Trophoblast cell (in vitro differentiated cells and primary cell): ENCODE results near the gene TMEM161B.
"Not testable (repeated sequence)": the region's sequence is repeated elsewhere in the genome, so short reads cannot be mapped to it uniquely, and the experiment has no call there.

Experiments
- DNase-seq, 2 donors: peaks; one replicate each; pipeline ENCODE4 v3.0.0-alpha.2; 2016
- H2AFZ ChIP-seq: 2 replicates; pipeline ENCODE4 v1.6.1; 2013; ENCODE audit warnings: low read length, moderate library complexity, mild to moderate bottlenecking; ENCODE audit not compliant: insufficient read depth, poor library complexity
- H2AK5ac ChIP-seq: 2 replicates; pipeline ENCODE4 v1.6.1; 2013; ENCODE audit warnings: mild to moderate bottlenecking, low read length
- H2BK120ac ChIP-seq: 2 replicates; pipeline ENCODE4 v1.6.1; 2013; ENCODE audit warnings: low read length, mild to moderate bottlenecking, moderate library complexity; ENCODE audit not compliant: insufficient read depth, poor library complexity
- H2BK12ac ChIP-seq: 2 replicates; pipeline ENCODE4 v1.6.1; 2013; ENCODE audit warnings: mild to moderate bottlenecking, low read length, moderate library complexity
- H2BK5ac ChIP-seq: 2 replicates; pipeline ENCODE4 v1.6.1; 2013; ENCODE audit warnings: low read length, low read depth, moderate library complexity, mild to moderate bottlenecking; ENCODE audit not compliant: poor library complexity
- H3K14ac ChIP-seq: 2 replicates; pipeline ENCODE4 v1.6.1; 2013; ENCODE audit warnings: mild to moderate bottlenecking, low read length
- H3K18ac ChIP-seq: 2 replicates; pipeline ENCODE4 v1.6.1; 2013; ENCODE audit warnings: mild to moderate bottlenecking, low read length
- H3K23ac ChIP-seq: 2 replicates; pipeline ENCODE4 v1.6.1; 2013; ENCODE audit warnings: low read length
- H3K27ac ChIP-seq: 2 replicates; pipeline ENCODE4 v1.5.1; 2013; ENCODE audit warnings: low read depth, mild to moderate bottlenecking, inconsistent platforms, low read length, moderate library complexity
- H3K27me3 ChIP-seq: 2 replicates; pipeline ENCODE4 v1.6.1; 2013; ENCODE audit warnings: inconsistent platforms, mild to moderate bottlenecking, low read length, moderate library complexity; ENCODE audit not compliant: insufficient read depth
- H3K36me3 ChIP-seq, 2 experiments: 1 replicate in 1 of 2; 2 replicates in 1 of 2; pipeline ENCODE4 v1.6.1; 2013; ENCODE audit warnings: low read length in 2 of 2, mild to moderate bottlenecking in 2 of 2, moderate library complexity in 1 of 2; ENCODE audit not compliant: insufficient read depth in 2 of 2, control insufficient read depth in 1 of 2
- H3K4ac ChIP-seq: 2 replicates; pipeline ENCODE4 v1.6.1; 2013; ENCODE audit warnings: low read depth, mild to moderate bottlenecking, low read length, moderate library complexity
- H3K4me1 ChIP-seq, 2 experiments: 1 replicate in 1 of 2; 2 replicates in 1 of 2; pipeline ENCODE4 v1.6.1; 2013; ENCODE audit warnings: low read length in 2 of 2, mild to moderate bottlenecking in 2 of 2, moderate library complexity in 1 of 2; ENCODE audit not compliant: insufficient read depth in 2 of 2, control insufficient read depth in 1 of 2
- H3K4me2 ChIP-seq: 2 replicates; pipeline ENCODE4 v1.6.1; 2013; ENCODE audit warnings: inconsistent platforms, mild to moderate bottlenecking, low read length, moderate library complexity
- H3K4me3 ChIP-seq: 2 replicates; pipeline ENCODE4 v1.5.1; 2013; ENCODE audit warnings: mild to moderate bottlenecking, low read depth, low read length, inconsistent platforms
- H3K79me1 ChIP-seq: one replicate; pipeline ENCODE4 v1.6.1; 2013; ENCODE audit warnings: low read length
- H3K79me2 ChIP-seq: 2 replicates; pipeline ENCODE4 v1.6.1; 2013; ENCODE audit warnings: low read length, mild to moderate bottlenecking; ENCODE audit not compliant: control insufficient read depth, insufficient read depth, poor library complexity
- H3K9ac ChIP-seq: 2 replicates; pipeline ENCODE4 v1.6.1; 2013; ENCODE audit warnings: mild to moderate bottlenecking, low read length
- H3K9me3 ChIP-seq: 2 replicates; pipeline ENCODE4 v1.6.1; 2013; ENCODE audit warnings: low read depth, mild to moderate bottlenecking, control low read depth, inconsistent platforms, low read length; ENCODE audit not compliant: insufficient read depth
- H4K12ac ChIP-seq: 2 replicates; pipeline ENCODE4 v1.6.1; 2013; ENCODE audit warnings: low read depth, mild to moderate bottlenecking, low read length, moderate library complexity
- H4K8ac ChIP-seq: 2 replicates; pipeline ENCODE4 v1.6.1; 2013; ENCODE audit warnings: low read depth, mild to moderate bottlenecking, low read length, moderate library complexity
- H4K91ac ChIP-seq: one replicate; pipeline ENCODE4 v1.6.1; 2013; ENCODE audit warnings: low read depth, mild to moderate bottlenecking, low read length, moderate library complexity
- WGBS: extraction: QIAGEN DNeasy Blood & Tissue Kit; methylation state at CpG from one replicate; pipeline ENCODE4 v1.1.7; 2013; ENCODE audit warnings: missing lambda C conversion rate; ENCODE audit not compliant: insufficient read length, insufficient coverage; ENCODE audit errors: extremely low coverage; 5-methylcytosine and 5-hydroxymethylcytosine counted together

TMEM161B gene

GRCh38 chr5:88189484-88189883 lies 79.2 kb downstream of the TMEM161B start:
- no CpG with 5 or more reads among the region's 4 CpGs for WGBS
- H2BK120ac ChIP-seq, H3K27me3 ChIP-seq, H2AFZ ChIP-seq, H3K23ac ChIP-seq, H3K4me1 ChIP-seq, H3K4ac ChIP-seq, H3K14ac ChIP-seq, H3K4me2 ChIP-seq, H3K27ac ChIP-seq, H3K4me3 ChIP-seq, H2AK5ac ChIP-seq, H3K79me1 ChIP-seq, DNase-seq, H4K12ac ChIP-seq, H3K36me3 ChIP-seq, H2BK5ac ChIP-seq, H4K8ac ChIP-seq, H3K9me3 ChIP-seq, H3K9ac ChIP-seq, H4K91ac ChIP-seq, H3K79me2 ChIP-seq, H3K18ac ChIP-seq, H2BK12ac ChIP-seq: not testable (repeated sequence)

GRCh38 chr5:88188458-88189132 lies 80.0 kb downstream of the TMEM161B start:
- Histone ChIP-seq H3K36me3 (peaks cover 5 to 6% of the 10 kb centered on the region in 2 experiments), H3K79me1 (no peaks in the 10 kb centered on the region), H3K9me3 (peaks cover 3% of the 10 kb centered on the region), H3K27me3 (no peaks in the 10 kb centered on the region), H3K23ac (no peak overlapping the region), H3K4me2 (no peak overlapping the region), H2AK5ac (no peak overlapping the region), H3K18ac (no peak overlapping the region), H2BK120ac (no peak overlapping the region), H4K91ac (no peak overlapping the region), H2AFZ (no peak overlapping the region), H3K9ac (no peak overlapping the region), H3K79me2 (no peaks in the 10 kb centered on the region), H3K4ac (no peak overlapping the region), H3K4me1 (peaks cover 0 to 6% of the 10 kb centered on the region in 2 experiments), H3K14ac (no peak overlapping the region), H2BK12ac (no peak overlapping the region), H4K12ac (no peak overlapping the region), H2BK5ac (no peak overlapping the region), H4K8ac (no peak overlapping the region), H3K4me3 (no peak overlapping the region), H3K27ac (no peak overlapping the region)
- DNase-seq: peak in 1 of 2 donors; percentile 10
- WGBS: no CpG with 5 or more reads among the region's 9 CpGs

GRCh38 chr5:88183255-88183654 lies 85.4 kb downstream of the TMEM161B start:
- H3K4me2 ChIP-seq: no peak overlapping the region
- H3K23ac ChIP-seq: no peak overlapping the region
- no peak overlapping the region for H2BK12ac ChIP-seq
- no peak overlapping the region for H3K4me3 ChIP-seq
- H3K18ac ChIP-seq: no peak overlapping the region
- H3K27me3 ChIP-seq: no peaks in the 10 kb centered on the region
- no peak overlapping the region for H2BK5ac ChIP-seq
- H3K4ac ChIP-seq: no peak overlapping the region
- H3K4me1 ChIP-seq: no peaks in the 10 kb centered on the region
- H3K36me3 ChIP-seq: no peaks in the 10 kb centered on the region
- no peak overlapping the region for H3K9ac ChIP-seq
- H3K79me1 ChIP-seq: no peaks in the 10 kb centered on the region
- H2AFZ ChIP-seq: no peak overlapping the region
- H2BK120ac ChIP-seq: no peak overlapping the region
- no peak overlapping the region for H4K8ac ChIP-seq
- no peak overlapping the region for H4K91ac ChIP-seq
- H3K79me2 ChIP-seq: no peaks in the 10 kb centered on the region
- H3K9me3 ChIP-seq: no peaks in the 10 kb centered on the region
- H4K12ac ChIP-seq: no peak overlapping the region
- H3K27ac ChIP-seq: no peak overlapping the region
- no peak overlapping the region for H2AK5ac ChIP-seq
- H3K14ac ChIP-seq: no peak overlapping the region
- DNase-seq: no peak

GRCh38 chr5:88177486-88177885 lies 91.2 kb downstream of the TMEM161B start:
- not testable (repeated sequence) for H2BK5ac ChIP-seq, H3K79me2 ChIP-seq, H3K4me2 ChIP-seq, H3K27me3 ChIP-seq, H3K4me3 ChIP-seq, DNase-seq, H3K14ac ChIP-seq, H3K18ac ChIP-seq, H2AFZ ChIP-seq, H4K8ac ChIP-seq, H3K79me1 ChIP-seq, H2BK120ac ChIP-seq, H3K4me1 ChIP-seq, H3K23ac ChIP-seq, H4K91ac ChIP-seq, H3K27ac ChIP-seq, H2BK12ac ChIP-seq, H4K12ac ChIP-seq, H3K36me3 ChIP-seq, H2AK5ac ChIP-seq, H3K4ac ChIP-seq, H3K9me3 ChIP-seq, H3K9ac ChIP-seq
- no CpG with 5 or more reads among the region's 13 CpGs for WGBS
